ENCODE data around the gene CCL8. TPM values are rescaled to one million over a fixed set of nuclear protein-coding genes. Genes with fewer than 3 reads are reported as not detected.

CCL8 gene
- total and polyA plus RNA-seq, 10 of the 15 experiments (the other 5 are each of a cell fraction or from before 2014, with no cell fraction given) = not detected

GRCh38 chr17:34285286-34285792, 33.9 kb upstream of the CCL8 start, which contains the start of gene CCL11 (continued):
- TF ChIP-seq, protein P1, sequence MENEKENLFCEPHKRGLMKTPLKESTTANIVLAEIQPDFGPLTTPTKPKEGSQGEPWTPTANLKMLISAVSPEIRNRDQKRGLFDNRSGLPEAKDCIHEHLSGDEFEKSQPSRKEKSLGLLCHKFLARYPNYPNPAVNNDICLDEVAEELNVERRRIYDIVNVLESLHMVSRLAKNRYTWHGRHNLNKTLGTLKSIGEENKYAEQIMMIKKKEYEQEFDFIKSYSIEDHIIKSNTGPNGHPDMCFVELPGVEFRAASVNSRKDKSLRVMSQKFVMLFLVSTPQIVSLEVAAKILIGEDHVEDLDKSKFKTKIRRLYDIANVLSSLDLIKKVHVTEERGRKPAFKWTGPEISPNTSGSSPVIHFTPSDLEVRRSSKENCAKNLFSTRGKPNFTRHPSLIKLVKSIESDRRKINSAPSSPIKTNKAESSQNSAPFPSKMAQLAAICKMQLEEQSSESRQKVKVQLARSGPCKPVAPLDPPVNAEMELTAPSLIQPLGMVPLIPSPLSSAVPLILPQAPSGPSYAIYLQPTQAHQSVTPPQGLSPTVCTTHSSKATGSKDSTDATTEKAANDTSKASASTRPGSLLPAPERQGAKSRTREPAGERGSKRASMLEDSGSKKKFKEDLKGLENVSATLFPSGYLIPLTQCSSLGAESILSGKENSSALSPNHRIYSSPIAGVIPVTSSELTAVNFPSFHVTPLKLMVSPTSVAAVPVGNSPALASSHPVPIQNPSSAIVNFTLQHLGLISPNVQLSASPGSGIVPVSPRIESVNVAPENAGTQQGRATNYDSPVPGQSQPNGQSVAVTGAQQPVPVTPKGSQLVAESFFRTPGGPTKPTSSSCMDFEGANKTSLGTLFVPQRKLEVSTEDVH (IDR thresholded peaks at IDR 0.05; ENCODE audit: low read depth, partially characterized antibody) = no peak
- no peak for TF ChIP-seq POLR2AphosphoS5 (IDR thresholded peaks at IDR 0.05; ENCODE audit: low read length)
- TF ChIP-seq YBX1 (IDR thresholded peaks at IDR 0.05) = no peak
- no peak for TF ChIP-seq GABPA (IDR thresholded peaks at IDR 0.05; ENCODE audit: low read depth)
- TF ChIP-seq, protein P2, sequence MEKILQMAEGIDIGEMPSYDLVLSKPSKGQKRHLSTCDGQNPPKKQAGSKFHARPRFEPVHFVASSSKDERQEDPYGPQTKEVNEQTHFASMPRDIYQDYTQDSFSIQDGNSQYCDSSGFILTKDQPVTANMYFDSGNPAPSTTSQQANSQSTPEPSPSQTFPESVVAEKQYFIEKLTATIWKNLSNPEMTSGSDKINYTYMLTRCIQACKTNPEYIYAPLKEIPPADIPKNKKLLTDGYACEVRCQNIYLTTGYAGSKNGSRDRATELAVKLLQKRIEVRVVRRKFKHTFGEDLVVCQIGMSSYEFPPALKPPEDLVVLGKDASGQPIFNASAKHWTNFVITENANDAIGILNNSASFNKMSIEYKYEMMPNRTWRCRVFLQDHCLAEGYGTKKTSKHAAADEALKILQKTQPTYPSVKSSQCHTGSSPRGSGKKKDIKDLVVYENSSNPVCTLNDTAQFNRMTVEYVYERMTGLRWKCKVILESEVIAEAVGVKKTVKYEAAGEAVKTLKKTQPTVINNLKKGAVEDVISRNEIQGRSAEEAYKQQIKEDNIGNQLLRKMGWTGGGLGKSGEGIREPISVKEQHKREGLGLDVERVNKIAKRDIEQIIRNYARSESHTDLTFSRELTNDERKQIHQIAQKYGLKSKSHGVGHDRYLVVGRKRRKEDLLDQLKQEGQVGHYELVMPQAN (conservative IDR thresholded peaks at IDR 0.05) = no peak
- no peak for TF ChIP-seq ATF7 (IDR thresholded peaks at IDR 0.05; ENCODE audit: low read depth)

DNA sequence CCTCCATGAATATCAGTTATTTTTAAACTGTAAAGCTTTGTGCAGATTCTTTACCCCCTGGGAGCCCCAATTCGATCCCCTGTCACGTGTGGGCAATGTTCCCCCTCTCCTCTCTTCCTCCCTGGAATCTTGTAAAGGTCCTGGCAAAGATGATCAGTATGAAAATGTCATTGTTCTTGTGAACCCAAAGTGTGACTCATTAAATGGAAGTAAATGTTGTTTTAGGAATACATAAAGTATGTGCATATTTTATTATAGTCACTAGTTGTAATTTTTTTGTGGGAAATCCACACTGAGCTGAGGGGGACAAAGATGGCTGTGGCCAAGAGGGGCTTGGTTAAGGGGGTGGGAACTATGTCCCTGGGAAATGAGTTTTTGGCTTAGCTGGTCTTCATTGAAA, 31.4 kb upstream of the CCL8 start:
- Histone ChIP-seq H3K4me2 (ENCODE audit: control insufficient read depth, insufficient read depth) (no peak overlapping the region), H2AFZ (ENCODE audit: control insufficient read depth, low read depth, low read length) (no peak overlapping the region), H3K4me3 (no peak overlapping the region), H3K36me3 (ENCODE audit: control insufficient read depth in 2 of 2, insufficient read depth in 2 of 2, low read length in 1 of 2) (no peaks in the 10 kb centered on the region), H3K79me2 (ENCODE audit: control insufficient read depth, insufficient read depth, low read length) (no peaks in the 10 kb centered on the region), H4K20me1 (ENCODE audit: control insufficient read depth, insufficient read depth) (no peaks in the 10 kb centered on the region), H3K27ac (ENCODE audit: control insufficient read depth, insufficient read depth) (no peak overlapping the region), H3K4me1 (ENCODE audit: control insufficient read depth, insufficient read depth, low read length) (no peaks in the 10 kb centered on the region), H3K9ac (ENCODE audit: control insufficient read depth, insufficient read depth, low read length) (no peak overlapping the region), H3K27me3 (replicated peaks in 1 of 2; ENCODE audit: control insufficient read depth in 2 of 2, insufficient read depth in 2 of 2, low read length in 1 of 2) (0 out of 4 replicates have a peak, but pooled peaks cover 0 to 5% of the 10 kb centered on the region in 2 experiments), H3K9me3 (replicated peaks; ENCODE audit: control insufficient read depth, insufficient read depth, low read length) (no peaks in the 10 kb centered on the region)
- intact Hi-C loops (cut with micrococcal nuclease; ENCODE audit: unreplicated experiment) (no loop called here), in situ Hi-C loops (cut with MboI) (no loop called here)
- CTCF ChIA-PET = no interaction called here
- BruUV-seq (replicated peaks) = no TSS peak
- TF ChIP-seq SP1 (IDR thresholded peaks at IDR 0.05; ENCODE audit: low read depth, low read length) (no peak), POLR2AphosphoS5 (IDR thresholded peaks at IDR 0.05; ENCODE audit: low read length) (no peak), NR2C2 (IDR thresholded peaks at IDR 0.05; ENCODE audit: borderline replicate concordance, control insufficient read depth, insufficient read length, low read depth) (no peak), PBX3 (IDR thresholded peaks at IDR 0.05; ENCODE audit: insufficient replicate concordance, low read depth, low read length) (no peak), SMARCA5 (IDR thresholded peaks at IDR 0.05) (no peak), POLR2AphosphoS2 (IDR thresholded peaks at IDR 0.05; ENCODE audit: low read depth, low read length) (no peak)
- TF ChIP-seq, protein P3, sequence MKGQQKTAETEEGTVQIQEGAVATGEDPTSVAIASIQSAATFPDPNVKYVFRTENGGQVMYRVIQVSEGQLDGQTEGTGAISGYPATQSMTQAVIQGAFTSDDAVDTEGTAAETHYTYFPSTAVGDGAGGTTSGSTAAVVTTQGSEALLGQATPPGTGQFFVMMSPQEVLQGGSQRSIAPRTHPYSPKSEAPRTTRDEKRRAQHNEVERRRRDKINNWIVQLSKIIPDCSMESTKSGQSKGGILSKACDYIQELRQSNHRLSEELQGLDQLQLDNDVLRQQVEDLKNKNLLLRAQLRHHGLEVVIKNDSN (IDR thresholded peaks at IDR 0.05; ENCODE audit: borderline replicate concordance, extremely low read length, insufficient read depth, low read depth, low read length) = no peak
- RAD21 ChIA-PET (ENCODE audit: unreplicated experiment) = no interaction called here
- SMC1A ChIA-PET (ENCODE audit: uncharacterized antibody, unreplicated experiment) = no interaction called here
- POLR2A ChIA-PET = no interaction called here
- ATAC-seq (no peak), DNase-seq (ENCODE audit: low read depth, low spot score) (no peak), FAIRE-seq (no peak)
- 0% methylated on average over 2 of the region's 2 CpGs for WGBS (ENCODE audit: insufficient coverage, insufficient replicate concordance, low lambda C conversion rate, missing lambda C conversion rate)
